Measurements from ENCODE around the gene CPN1. TPM values are rescaled to one million over a fixed set of nuclear protein-coding genes. Genes with fewer than 3 reads are reported as not detected.

CPN1 gene
- total and polyA plus RNA-seq, 2 of the 8 experiments (the other 6 are each of a cell fraction or from before 2014, with no cell fraction given) = 0.15 to 0.20 TPM

GRCh38 chr10:99993701-99994689 lies 87.7 kb downstream of the CPN1 start (continued):
- TF ChIP-seq EZH2 (IDR thresholded peaks at IDR 0.05; ENCODE audit: low read depth, low read length, severe bottlenecking) (no peak), SP1 (IDR thresholded peaks at IDR 0.05; ENCODE audit: low read depth, low read length) (no peak)
- TF ChIP-seq, protein P1, sequence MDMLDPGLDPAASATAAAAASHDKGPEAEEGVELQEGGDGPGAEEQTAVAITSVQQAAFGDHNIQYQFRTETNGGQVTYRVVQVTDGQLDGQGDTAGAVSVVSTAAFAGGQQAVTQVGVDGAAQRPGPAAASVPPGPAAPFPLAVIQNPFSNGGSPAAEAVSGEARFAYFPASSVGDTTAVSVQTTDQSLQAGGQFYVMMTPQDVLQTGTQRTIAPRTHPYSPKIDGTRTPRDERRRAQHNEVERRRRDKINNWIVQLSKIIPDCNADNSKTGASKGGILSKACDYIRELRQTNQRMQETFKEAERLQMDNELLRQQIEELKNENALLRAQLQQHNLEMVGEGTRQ (IDR thresholded peaks at IDR 0.05; ENCODE audit: low read length) = no peak

Other genes starting within 250 kb of the CPN1 start
- gene DNMBP, start 71.9 kb downstream of the CPN1 start, total RNA-seq (2021; fragmentation: NEBNext Ultra II Directional; extraction: Animal tissue kit (Norgen Biotek cat#: 25700)) = 26.4 and 26.7 TPM in 2 replicates
- gene DNMBP, start 71.9 kb downstream of the CPN1 start, polyA plus RNA-seq (2011; rRNA removed) = 19.1 and 20.9 TPM in 2 replicates
- 32.0 and 32.2 TPM in 2 replicates for gene ERLIN1, start 104.2 kb upstream of the CPN1 start, total RNA-seq (2021; fragmentation: NEBNext Ultra II Directional; extraction: Animal tissue kit (Norgen Biotek cat#: 25700))
- 12.4 and 16.5 TPM in 2 replicates for gene ERLIN1, start 104.2 kb upstream of the CPN1 start, polyA plus RNA-seq (2011; rRNA removed)
- gene CHUK, start 147.7 kb upstream of the CPN1 start, total RNA-seq (2021; fragmentation: NEBNext Ultra II Directional; extraction: Animal tissue kit (Norgen Biotek cat#: 25700)) = 19.3 and 19.4 TPM in 2 replicates
- gene CHUK, start 147.7 kb upstream of the CPN1 start, polyA plus RNA-seq (2011; rRNA removed) = 3.0 and 5.9 TPM in 2 replicates
- 29.9 and 30.1 TPM in 2 replicates for gene CWF19L1, start 185.8 kb upstream of the CPN1 start, total RNA-seq (2021; fragmentation: NEBNext Ultra II Directional; extraction: Animal tissue kit (Norgen Biotek cat#: 25700))
- 8.2 and 11.1 TPM in 2 replicates for gene CWF19L1, start 185.8 kb upstream of the CPN1 start, polyA plus RNA-seq (2011; rRNA removed)
- gene BLOC1S2, start 204.8 kb upstream of the CPN1 start, total RNA-seq (2021; fragmentation: NEBNext Ultra II Directional; extraction: Animal tissue kit (Norgen Biotek cat#: 25700)) = 46.5 and 50.6 TPM in 2 replicates
- 13.4 and 25.1 TPM in 2 replicates for gene BLOC1S2, start 204.8 kb upstream of the CPN1 start, polyA plus RNA-seq (2011; rRNA removed)
- 0.17 and 0.20 TPM in 2 replicates for gene PKD2L1, start 248.4 kb upstream of the CPN1 start, total RNA-seq (2021; fragmentation: NEBNext Ultra II Directional; extraction: Animal tissue kit (Norgen Biotek cat#: 25700))
- 0.20 and 0.33 TPM in 2 replicates for gene PKD2L1, start 248.4 kb upstream of the CPN1 start, polyA plus RNA-seq (2011; rRNA removed)